Activated CD4-positive, CD25-positive, alpha-beta regulatory T cell treated with anti-CD3 and anti-CD28 coated beads, Interleukin-2, amount 50 U/mL, for 16 hours (primary cell): Measurements from ENCODE around the gene SPACA4.

Experiments used
- DNase-seq: peaks from one replicate; pipeline ENCODE4 v3.0.0-alpha.2; 2020; ENCODE audit warnings: low read depth, low spot score

The SPACA4 gene

GRCh38 chr19:48650974-48651682, 44.6 kb downstream of the SPACA4 start:
- no peak for DNase-seq

GRCh38 chr19:48651683-48652048, 45.1 kb downstream of the SPACA4 start:
- DNase-seq: no peak

GRCh38 chr19:48654299-48655059, 47.9 kb downstream of the SPACA4 start:
- no peak for DNase-seq

GRCh38 chr19:48656840-48657474, 50.4 kb downstream of the SPACA4 start:
- no peak for DNase-seq
